Endothelial cell of umbilical vein (primary cell): ENCODE measurements around the gene WRAP73.

Source experiments
- EZH2 ChIP-seq: IDR thresholded peaks from 2 replicates; pipeline ENCODE4 v1.6.1; 2012; ENCODE audit warnings: borderline replicate concordance, low read depth, mild to moderate bottlenecking, moderate library complexity, low read length, inconsistent platforms; ENCODE audit not compliant: severe bottlenecking
- GATA2 ChIP-seq: IDR thresholded peaks from 2 replicates; pipeline ENCODE4 v1.7.0; 2011; ENCODE audit warnings: low read depth, mild to moderate bottlenecking, moderate library complexity, mixed read lengths, low read length; ENCODE audit not compliant: insufficient read length, insufficient read depth
- JUN ChIP-seq: IDR thresholded peaks from 2 replicates; pipeline ENCODE4 v1.6.1; 2011; ENCODE audit warnings: borderline replicate concordance, low read depth; ENCODE audit not compliant: insufficient read length, insufficient read depth
- MYC ChIP-seq: IDR thresholded peaks from one replicate; pipeline ENCODE4 v1.6.1; 2011; ENCODE audit warnings: mild to moderate bottlenecking, low read depth, low read length
- POLR2A ChIP-seq: IDR thresholded peaks from 2 replicates; pipeline ENCODE4 v1.6.1; 2012; ENCODE audit warnings: low read depth, mild to moderate bottlenecking, control low read depth, low read length
- POLR2AphosphoS5 ChIP-seq: IDR thresholded peaks from 2 replicates; pipeline ENCODE4 v1.6.1; 2012; ENCODE audit warnings: low read depth, mild to moderate bottlenecking, control low read depth, low read length, moderate library complexity; ENCODE audit not compliant: insufficient read depth
- TF ChIP-seq, protein P1 (sequence below), 2 donors: IDR thresholded peaks; 1 replicate in 1 of 2; 2 replicates in 1 of 2; pipeline ENCODE4 v1.5.1; 2011; ENCODE audit warnings: low read length in 2 of 2, mild to moderate bottlenecking in 2 of 2, moderate library complexity in 2 of 2, control low read depth in 1 of 2, inconsistent platforms in 1 of 2, low read depth in 1 of 2; ENCODE audit not compliant: insufficient read depth in 1 of 2; ENCODE audit errors: extremely low read depth in 1 of 2
- TF ChIP-seq, protein P2 (sequence below): IDR thresholded peaks from 2 replicates; pipeline ENCODE4 v1.6.1; 2011; ENCODE audit not compliant: insufficient read depth, insufficient read length

DNA sequence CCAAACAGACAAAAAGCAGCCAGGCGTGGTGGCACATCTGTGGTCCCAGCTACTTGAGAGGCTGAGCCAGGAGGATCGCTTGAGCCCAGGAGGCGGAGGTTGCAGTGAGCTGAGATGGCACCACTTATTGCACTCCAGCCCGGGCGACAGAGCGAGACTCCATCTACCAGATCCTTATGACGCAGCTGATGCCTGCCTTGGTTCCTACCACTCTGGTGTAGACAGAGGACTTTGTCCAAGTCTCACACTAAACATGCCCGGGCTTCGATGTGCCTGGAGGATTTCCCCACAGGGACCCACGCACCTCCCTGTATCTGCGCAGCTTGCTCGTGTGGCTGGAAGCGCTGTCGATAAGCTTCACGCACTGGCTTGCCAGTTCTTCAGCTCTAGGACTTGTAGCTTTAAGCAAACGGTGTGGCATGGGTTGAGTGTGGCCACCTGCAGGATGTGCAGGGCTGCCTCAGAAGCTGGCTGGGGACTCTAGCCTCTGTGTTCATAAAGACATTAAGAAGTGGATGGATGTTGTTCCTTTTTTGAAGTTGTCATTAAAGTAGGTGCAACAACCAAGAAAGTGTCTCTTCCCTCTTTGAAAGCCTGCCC, 20.2 kb downstream of the WRAP73 start:
- TF ChIP-seq, protein P1, sequence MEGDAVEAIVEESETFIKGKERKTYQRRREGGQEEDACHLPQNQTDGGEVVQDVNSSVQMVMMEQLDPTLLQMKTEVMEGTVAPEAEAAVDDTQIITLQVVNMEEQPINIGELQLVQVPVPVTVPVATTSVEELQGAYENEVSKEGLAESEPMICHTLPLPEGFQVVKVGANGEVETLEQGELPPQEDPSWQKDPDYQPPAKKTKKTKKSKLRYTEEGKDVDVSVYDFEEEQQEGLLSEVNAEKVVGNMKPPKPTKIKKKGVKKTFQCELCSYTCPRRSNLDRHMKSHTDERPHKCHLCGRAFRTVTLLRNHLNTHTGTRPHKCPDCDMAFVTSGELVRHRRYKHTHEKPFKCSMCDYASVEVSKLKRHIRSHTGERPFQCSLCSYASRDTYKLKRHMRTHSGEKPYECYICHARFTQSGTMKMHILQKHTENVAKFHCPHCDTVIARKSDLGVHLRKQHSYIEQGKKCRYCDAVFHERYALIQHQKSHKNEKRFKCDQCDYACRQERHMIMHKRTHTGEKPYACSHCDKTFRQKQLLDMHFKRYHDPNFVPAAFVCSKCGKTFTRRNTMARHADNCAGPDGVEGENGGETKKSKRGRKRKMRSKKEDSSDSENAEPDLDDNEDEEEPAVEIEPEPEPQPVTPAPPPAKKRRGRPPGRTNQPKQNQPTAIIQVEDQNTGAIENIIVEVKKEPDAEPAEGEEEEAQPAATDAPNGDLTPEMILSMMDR (IDR thresholded peaks at IDR 0.05; ENCODE audit: extremely low read depth in 1 of 2, insufficient read depth in 1 of 2, low read depth in 1 of 2, low read length in 2 of 2): no peak
- TF ChIP-seq POLR2A (no peak), POLR2AphosphoS5 (no peak), EZH2 (no peak), GATA2 (no peak), JUN (no peak), MYC (no peak)
- TF ChIP-seq, protein P2, sequence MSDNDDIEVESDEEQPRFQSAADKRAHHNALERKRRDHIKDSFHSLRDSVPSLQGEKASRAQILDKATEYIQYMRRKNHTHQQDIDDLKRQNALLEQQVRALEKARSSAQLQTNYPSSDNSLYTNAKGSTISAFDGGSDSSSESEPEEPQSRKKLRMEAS: no peak
